HG03521 (cell line): ENCODE results near the gene AFAP1.

ENCODE experiments used
- ATAC-seq: cut with Tn5 transposase; IDR thresholded peaks from one replicate; pipeline ENCODE4 v1.9.1; 2021; ENCODE audit warnings: mild to moderate bottlenecking, moderate library complexity; ENCODE audit not compliant: unreplicated experiment

The AFAP1 gene

DNA sequence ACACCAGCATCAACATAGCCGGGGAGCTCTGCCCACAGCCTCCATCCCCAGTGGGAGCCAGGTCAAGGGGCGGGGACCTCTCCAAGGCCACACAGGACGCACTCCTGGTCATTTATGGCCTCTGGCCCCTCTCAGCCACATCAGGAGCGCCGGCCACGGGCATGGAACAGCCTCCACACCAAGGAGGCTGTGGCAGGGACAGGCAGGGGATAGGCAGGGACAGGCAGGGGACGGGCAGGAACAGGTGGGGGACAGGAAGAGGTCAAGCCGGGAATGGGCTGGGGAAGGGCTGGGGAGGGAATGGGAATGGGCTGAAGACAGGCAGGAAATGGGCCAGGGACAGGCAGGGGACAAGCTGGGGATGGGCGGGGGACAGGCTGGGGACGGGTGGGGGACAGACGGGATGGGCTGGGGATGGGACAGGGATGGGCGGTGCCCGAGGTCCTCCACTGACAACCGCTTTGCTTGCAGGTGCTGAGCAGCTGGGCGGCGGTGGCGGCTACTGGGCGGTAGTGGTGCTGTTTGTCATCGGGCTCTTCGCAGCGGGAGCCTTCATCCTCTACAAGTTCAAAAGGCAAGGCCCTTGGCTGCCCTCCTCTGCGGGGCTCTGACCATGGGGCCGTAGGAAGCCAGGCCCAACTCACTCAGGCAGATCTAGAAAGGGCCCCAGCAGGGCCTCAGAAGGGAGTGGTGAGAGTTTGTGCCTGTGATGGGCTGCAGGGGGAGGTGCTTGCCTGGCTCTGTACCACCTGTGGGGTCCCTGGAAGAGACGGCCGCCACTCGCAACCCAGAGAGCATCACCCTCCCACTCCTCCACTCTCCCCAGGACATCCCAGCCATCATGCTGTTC, 205.6 kb downstream of the AFAP1 start:
- no peak for ATAC-seq

DNA sequence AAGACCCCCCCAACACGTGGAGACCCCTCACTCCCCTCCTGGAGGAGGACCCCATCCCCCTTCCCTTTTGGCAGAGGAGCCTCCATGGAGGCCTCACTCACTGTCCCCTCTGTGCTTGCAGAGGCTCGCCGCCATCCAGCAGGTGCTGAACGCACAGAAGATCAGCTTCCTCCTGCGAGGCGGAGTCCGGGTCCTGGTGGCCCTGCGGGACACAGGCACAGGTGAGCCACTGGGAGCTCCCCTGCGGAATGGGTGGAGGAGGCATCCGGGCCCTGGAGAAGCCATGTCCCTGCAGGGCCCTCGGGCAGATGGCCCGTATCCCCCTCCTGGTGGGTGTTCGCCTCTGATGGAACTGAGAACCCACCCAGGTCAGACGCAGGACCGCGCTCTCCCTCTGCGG, 206.5 kb downstream of the AFAP1 start:
- ATAC-seq, result no peak

DNA sequence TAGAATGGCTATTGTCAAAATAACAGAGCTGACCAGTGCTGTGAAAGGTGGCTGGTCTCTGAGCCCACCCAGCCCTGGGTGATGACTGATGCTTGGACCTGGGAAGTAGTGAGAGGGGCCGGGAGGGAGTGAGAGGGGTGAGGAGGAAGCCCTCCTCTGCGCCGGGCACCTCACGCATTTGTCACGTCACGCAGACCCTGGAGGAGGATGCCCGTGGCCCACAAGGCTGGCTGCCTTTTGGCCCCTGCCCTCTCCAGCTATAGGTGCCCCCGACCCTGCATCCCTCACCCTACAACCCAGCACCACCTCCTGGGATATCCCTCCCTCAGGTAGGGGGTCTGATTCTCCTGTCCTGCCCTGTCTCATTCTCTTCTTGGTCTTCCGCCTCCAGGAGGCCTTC, 207.4 kb downstream of the AFAP1 start:
- no peak for ATAC-seq

DNA sequence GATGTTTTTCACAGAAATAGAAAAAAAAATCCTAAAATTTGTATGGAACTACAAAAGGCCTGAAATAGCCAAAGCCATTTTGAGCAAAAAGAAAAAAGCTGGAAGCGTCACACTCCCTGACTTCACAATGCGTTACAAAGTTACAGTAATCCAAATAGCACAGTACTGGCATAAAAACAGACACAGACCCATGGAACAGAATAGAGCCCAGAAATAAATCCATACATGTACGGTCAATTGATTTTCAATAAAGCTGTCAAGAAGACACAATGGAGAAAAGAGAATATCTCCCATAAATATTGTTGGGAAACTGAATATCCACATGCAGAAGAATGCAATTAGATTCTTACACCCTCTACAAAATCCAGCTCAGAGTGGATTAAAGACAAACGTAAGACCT, 208.2 kb downstream of the AFAP1 start:
- ATAC-seq, result no peak

DNA sequence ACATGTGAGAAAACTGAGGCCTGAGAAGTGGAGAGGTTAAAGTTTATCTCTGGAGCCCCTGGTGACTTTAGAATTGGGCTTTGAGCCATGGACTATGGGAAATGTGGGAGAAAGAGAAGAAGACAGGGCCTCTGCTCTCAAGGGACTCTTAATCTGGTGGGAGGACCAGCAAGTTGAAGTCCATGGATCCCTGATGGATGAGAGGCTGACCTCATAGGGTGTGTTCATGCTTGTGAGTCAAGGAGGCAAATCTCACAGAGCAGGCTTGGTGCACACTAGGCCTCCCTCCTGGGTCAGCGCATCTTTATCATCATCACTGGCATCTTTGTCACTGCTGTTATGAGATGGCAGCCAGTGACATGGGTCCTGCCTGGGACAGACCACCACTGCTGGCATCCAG, 211.9 kb downstream of the AFAP1 start:
- ATAC-seq, result no peak

DNA sequence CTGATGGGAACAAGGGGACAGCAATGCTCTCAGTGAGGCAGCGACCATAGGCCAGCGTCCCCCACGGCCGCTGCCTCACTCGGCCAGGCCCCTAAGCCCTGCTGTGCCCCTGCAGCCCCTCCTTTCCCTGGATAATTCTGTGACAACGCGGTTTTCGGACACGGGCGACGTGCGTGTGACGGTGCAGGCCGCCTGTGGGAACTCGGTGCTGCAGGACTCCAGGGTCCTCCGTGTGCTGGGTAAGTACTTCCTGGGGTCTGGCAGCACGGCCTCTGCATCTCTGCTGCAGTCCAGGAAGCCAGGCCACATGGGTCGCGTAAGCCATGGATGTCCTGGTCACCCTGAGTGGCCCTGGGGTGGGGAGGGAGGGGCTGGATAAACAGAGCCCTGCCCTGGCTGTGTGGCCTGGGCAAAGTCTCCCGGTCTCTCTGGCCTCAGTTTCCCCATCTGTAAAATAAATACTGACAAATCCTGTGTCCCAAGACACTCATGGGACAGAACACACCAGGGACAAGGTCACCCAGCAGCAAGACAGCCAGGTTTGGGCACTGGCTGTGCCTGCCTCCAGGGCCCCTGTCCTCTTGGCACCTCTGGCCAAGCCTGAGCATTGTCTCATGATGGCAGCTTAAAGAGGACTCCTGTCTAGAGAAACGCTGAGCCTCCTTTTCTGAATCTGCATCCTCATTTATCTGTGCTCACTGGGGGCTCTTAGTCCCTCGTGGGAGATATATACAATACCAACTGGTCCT, 212.8 kb downstream of the AFAP1 start:
- ATAC-seq, result no peak

DNA sequence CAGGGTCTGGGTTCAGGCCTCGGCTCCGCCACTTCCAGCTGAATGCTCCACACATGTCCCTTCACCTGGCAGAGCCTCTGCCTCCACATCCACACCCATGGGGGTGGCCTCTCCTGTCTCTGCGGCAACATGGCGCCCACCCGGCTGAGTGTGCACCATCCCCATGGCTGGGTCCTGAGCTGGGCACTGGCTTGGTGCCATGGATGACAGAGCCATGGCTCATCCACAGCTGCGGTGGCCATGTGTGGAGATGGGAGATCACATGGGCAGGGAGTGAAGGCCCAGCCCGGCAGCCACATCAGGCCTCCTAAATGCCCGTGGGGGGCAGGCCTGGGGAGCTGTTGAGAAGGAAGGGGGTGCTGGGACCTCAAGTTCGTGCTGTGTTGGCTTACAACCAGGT, 213.7 kb downstream of the AFAP1 start:
- ATAC-seq, result no peak

DNA sequence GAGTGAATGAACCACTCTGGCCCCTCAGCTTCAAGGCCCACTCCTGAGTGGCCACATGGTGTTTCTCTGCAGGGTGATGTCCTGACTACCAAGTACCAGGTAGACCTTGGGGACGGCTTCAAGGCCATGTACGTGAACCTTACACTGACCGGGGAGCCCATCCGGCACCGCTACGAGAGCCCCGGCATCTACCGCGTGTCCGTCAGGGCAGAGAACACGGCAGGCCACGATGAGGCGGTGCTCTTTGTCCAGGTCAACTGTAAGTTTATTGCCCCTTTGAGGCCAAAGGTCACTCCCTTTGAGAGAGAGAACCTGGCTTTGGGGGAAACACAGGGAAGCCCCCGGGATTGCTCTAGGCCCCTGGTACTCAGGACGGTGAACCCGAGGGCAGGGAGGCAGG, 216.0 kb downstream of the AFAP1 start:
- no peak for ATAC-seq

DNA sequence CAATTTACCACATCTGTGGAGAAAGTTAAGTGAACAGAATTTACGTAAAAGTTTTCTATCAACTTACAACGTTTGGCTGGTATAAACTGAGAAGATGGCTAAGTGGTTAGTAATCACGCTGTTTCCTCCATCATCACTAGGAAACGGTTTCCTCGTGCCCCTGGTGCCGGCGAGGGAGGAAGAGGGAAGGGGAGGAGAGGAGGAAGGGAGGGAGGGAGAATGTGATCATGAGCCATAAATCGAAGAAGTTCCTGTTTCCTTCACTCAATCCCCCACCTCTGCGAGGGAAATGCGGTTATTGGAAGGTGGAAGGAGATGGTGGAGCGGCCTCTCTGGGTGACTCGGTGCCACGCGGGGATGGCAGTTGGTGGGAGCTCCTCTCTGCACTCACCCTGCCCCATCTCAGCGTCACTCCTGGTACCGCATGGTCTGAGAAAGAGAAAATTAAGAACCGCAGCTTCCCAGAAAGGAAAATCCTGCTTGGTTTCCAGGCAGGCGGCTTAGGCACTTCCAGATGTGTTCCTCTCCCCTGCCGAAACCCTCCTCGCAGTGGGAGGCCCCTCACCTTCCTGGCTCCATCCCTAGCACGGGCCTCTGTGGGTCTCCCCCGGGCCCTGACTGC, 216.8 kb downstream of the AFAP1 start:
- no peak for ATAC-seq

DNA sequence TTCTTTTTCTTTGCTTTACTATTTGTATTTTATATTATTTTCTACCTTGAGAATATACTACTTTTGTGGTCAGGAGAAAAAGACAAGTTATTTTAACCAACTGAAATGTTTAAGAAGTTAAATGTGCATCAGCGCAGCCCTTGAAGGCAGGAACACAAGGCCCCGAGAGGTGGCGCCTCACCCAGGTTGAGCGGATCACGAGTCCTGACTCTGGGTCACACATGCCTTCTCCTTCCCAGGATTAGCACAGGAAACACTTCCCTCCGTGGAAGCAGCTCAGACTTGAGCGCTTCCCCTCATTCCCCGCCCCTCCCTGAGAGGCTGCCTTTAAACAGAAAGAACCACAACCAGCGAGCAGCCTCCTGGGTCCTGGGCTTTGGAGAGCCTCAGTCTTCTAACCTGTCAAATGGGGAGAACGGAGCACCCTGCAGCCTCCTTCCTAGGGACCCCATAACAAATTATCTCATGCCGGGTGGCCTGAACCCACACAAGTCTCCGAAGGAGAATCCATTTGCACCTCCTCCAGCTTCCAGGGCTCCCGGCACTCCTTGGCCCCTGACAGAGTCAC, 217.6 kb downstream of the AFAP1 start:
- no peak for ATAC-seq

DNA sequence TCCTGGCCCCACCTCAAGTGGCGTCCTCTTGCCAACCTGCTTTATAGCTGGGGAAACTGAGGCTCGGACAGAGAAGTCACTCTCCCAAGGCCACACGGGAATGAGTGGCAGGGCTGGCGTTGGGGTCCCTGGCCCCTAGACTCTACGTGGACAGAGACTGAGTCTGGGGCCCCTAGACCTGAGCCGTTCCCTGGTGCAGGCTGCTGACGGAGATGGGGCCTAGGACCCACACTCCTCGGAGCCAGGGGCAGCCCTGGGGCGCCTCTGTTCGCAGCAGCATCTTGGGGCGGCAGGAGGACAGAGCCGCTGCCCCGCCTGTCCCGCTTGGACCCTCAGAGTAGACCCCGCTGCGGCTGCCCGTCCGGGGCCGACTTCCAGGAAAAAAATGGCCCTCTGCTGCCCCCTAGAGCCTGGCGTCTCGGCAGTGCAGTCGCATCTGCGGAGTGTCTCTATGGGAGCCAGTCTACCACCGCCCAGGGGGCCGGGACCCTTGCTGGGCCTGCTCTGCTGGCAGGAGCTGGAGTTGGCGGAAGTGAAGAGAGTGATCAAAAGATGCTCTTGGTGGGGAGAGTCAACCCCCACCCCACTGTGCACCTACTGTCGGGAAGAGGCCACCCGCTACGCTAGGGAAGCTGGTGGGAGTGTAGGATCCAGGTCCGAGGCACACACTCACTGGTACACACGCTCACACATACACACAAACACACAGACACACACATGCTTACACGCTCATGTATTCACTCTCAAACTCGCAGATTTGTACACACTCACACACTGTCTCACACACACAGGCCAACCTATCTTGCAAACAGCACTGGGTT, 220.1 kb downstream of the AFAP1 start:
- no peak for ATAC-seq

DNA sequence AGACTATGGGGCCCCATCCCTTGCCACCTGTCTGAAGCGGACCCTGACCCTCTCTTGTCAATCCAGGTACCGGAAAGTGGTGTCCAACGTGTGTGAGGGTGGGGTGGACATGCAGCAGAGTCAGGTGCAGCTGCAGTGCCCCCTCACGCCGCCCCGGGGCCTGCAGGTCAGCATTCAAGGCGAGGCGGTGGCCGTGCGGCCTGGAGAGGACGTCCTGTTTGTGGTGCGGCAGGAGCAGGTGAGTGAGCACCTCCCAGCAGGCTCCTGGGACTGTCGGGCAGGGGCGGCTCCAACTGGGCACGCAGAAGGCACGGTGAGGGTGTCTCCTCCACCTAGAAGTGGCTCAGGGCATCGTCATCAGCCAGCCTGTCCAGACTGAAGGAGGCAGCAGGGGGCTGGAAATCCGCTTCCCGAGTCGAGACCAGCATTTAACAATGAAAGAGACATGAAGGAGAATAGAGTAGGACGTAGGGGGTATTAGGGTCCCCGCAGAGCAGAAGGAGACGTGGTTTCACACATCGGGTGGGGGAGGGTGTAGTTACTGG, 221.6 kb downstream of the AFAP1 start:
- ATAC-seq, result no peak

DNA sequence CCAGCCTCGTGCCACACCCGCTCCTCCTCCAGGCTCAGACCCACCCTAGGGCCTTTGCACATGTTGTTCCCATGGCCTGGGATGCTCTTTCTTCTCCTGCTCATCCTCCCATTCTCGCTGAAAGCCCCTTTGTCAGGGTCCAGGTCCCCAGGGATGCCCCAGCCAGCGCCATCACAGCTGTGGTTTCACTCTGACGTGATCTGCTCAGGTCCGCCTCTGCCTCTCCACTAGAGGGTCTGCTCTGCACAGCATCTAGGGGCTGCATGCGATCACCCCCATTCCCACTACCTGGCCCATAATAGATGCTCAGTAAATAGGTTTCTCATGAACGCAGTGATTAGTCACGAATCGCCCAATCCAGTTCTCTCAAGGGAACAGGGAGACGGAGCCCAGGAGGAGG, 222.5 kb downstream of the AFAP1 start:
- ATAC-seq, result no peak

DNA sequence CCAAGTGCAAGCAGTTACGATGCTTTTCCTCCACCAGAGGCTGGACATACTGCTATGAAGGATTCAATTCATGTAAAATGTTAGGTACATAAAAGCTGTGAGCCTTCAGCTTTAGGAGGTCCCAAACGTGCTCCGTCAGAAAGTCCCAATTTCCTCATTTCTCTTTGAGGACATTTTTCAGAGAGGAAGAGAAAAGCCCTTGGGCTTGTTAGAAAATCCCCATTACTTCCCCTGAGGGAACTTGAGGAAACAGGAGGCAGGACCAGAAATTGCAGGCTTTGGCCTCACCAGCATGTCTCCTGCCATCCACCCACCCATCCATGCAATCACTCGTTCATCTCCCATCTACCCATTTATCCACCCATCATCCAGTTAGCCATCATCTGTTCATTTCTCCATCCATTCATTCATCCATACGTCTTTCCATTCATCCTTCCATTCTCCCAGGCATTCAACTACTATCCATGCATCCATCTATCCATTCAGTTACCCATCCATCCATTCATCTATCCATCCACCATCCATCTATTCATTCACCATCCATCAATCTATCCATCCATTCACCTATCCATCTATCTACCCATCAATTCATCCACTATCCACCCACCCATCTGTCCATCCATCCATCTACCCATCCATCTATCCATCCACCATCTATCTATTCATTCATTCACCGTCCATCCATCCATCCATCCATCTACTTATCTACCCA, 223.5 kb downstream of the AFAP1 start:
- ATAC-seq, result no peak

DNA sequence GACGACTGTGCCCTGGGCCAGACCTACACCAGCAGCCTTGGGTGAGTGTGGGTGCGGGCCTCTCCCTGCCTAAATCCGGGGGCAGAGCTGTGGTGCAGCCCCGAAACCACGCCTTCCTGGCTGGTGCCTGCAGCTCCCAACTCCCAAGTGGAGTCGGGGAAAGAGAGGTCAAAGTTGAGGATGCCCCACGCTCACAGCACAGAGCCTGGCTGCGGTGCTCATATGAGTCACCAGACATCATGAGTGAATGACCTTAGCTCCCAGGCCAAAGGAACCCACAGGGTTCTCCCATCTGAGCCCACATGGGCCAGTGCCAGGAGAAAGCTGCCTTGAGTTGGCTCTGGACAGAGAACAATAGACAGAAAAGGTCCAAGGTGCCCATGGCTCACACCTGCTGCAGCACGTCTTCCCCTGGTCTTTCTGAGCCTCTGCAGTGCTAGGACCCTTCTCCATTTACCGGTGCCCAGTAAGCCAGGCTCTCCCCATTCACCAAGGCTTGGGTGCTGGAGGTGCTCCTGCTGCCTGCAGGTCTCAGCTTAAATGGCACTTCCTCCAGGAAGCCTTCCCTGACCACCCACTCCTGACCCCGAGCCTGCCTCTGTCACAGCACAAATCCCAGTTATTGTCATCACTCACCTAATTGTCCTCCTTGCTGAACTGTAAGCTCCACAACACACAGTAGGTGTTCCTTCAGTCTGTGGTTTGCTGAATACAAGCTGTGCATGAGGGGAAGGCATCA, 224.2 kb downstream of the AFAP1 start:
- no peak for ATAC-seq

DNA sequence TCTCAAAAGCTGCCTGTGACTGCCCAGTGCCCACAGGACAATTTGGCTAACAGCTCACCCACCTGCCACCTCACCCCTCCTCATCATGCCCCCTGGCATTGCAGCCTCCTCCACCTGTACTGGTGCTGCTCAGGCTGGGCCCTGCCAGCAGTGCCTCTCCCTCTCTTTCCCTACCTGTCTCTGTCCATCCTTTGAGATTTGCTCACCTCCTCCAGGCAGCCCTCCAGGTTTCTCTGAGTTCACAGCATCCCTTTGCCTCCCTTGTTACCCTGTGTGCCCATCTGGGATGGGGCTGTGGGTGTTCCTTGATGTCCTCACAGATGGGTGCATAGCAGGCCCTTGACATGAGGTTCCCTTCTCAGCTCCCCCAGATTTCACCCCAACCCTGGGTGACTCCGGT, 224.9 kb downstream of the AFAP1 start:
- no peak for ATAC-seq

DNA sequence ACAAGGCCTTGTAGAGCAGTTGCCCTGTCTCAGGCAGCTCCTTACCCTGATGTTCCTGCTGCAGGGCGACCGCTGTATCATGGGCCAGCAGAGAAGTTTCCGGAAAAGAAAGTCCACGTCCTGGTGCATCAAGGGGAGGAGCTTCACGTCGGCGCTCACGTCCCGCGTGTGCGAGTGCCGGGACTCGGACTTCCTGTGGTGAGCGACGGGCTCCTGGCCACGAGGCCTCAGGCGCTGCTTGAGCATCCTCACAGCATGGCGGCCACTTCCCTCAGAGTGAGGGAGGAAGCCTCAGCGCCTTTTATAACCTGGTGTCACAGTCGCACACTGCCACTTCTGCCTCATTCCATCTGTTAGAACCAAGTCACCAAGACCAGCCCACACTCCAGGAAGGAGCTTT, 225.5 kb downstream of the AFAP1 start:
- no peak for ATAC-seq

DNA sequence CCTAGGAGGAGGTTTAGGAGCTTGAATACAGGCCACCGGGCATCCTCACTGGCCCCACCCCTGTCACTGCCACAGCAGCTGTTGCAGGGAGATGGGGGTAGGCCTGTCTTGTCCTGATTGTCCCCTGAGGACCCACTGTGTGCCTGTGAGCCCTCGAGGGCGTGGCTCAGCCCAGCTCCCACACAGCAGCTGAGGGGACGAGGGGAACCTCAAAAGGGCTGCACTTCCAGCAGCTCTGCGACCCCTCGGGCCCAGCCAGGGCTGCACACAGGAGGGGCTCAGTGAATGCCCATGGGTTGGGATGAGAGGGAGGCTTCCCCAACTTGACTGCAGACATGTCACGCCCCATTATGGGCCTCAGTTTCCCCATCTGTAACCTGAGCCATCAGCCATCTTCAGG, 225.9 kb downstream of the AFAP1 start:
- ATAC-seq, result no peak

DNA sequence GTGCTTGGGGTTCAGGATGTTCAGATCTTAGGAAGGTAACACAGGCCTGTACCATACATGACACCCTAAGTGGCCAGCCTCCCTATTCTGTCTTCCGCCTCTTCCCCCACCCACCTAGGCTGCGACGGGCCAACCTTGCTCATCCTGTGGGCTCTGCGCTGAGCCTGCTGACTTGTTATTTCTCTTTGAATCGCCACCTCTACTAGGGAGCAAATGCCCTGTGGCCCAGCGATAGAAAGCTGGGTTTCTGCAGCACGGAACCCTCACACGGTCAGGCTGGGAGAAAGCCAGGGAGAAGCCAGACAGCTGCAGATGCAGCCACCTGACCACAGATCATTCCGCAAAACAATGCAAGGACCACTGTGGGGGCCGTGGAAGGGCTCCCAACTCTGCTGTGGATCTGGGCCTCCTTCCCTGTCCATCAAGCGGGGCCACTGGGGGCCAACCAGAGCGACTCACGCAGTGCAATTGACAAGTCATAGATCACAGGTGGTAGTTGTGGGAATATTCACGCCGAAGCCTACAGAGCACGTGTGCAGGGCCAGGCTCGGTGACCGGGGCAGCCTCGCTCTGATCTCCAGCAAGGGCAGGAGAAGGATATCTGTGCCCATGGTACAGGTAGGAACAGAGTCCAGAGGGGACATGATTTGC, 227.5 kb downstream of the AFAP1 start:
- no peak for ATAC-seq
